ENCODE data around the gene KLHL21.

KLHL21 gene

GRCh38 chr1:6596886-6597776, 5.5 kb downstream of the KLHL21 start:
- no peak for TF ChIP-seq GATA2 (IDR thresholded peaks at IDR 0.05; ENCODE audit: low read depth, low read length)
- no peak for TF ChIP-seq GATA3 (IDR thresholded peaks at IDR 0.05; ENCODE audit: low read depth, low read length)

GRCh38 chr1:6596351-6596750, 6.3 kb downstream of the KLHL21 start:
- TF ChIP-seq GATA3 (IDR thresholded peaks at IDR 0.05; ENCODE audit: low read depth, low read length) (no peak), GATA2 (IDR thresholded peaks at IDR 0.05; ENCODE audit: low read depth, low read length) (no peak)

GRCh38 chr1:6594977-6595740, 7.5 kb downstream of the KLHL21 start:
- TF ChIP-seq GATA3 (IDR thresholded peaks at IDR 0.05; ENCODE audit: low read depth, low read length) = no peak
- no peak for TF ChIP-seq GATA2 (IDR thresholded peaks at IDR 0.05; ENCODE audit: low read depth, low read length)

- TF ChIP-seq GATA3 (IDR thresholded peaks at IDR 0.05; ENCODE audit: low read depth, low read length) (no peak), GATA2 (IDR thresholded peaks at IDR 0.05; ENCODE audit: low read depth, low read length) (no peak)
Measured at GRCh38 chr1:6593810-6594209, 8.9 kb downstream of the KLHL21 start.

GRCh38 chr1:6592865-6593593, 9.6 kb downstream of the KLHL21 start:
- TF ChIP-seq GATA3 (IDR thresholded peaks at IDR 0.05; ENCODE audit: low read depth, low read length) = no peak
- no peak for TF ChIP-seq GATA2 (IDR thresholded peaks at IDR 0.05; ENCODE audit: low read depth, low read length)

- TF ChIP-seq GATA2 (IDR thresholded peaks at IDR 0.05; ENCODE audit: low read depth, low read length) = no peak
- TF ChIP-seq GATA3 (IDR thresholded peaks at IDR 0.05; ENCODE audit: low read depth, low read length) = no peak
Measured at GRCh38 chr1:6592441-6592840, 10.2 kb downstream of the KLHL21 start.

- TF ChIP-seq GATA3 (IDR thresholded peaks at IDR 0.05; ENCODE audit: low read depth, low read length) (no peak), GATA2 (IDR thresholded peaks at IDR 0.05; ENCODE audit: low read depth, low read length) (no peak)
Measured at GRCh38 chr1:6591644-6592043, 11.0 kb downstream of the KLHL21 start.

- no peak for TF ChIP-seq GATA2 (IDR thresholded peaks at IDR 0.05; ENCODE audit: low read depth, low read length)
- no peak for TF ChIP-seq GATA3 (IDR thresholded peaks at IDR 0.05; ENCODE audit: low read depth, low read length)
Measured at GRCh38 chr1:6591222-6591621, 11.4 kb downstream of the KLHL21 start.

- TF ChIP-seq GATA3 (IDR thresholded peaks at IDR 0.05; ENCODE audit: low read depth, low read length) = no peak
- TF ChIP-seq GATA2 (IDR thresholded peaks at IDR 0.05; ENCODE audit: low read depth, low read length) = no peak
Measured at GRCh38 chr1:6590046-6590445, 12.6 kb downstream of the KLHL21 start.

- TF ChIP-seq GATA3 (IDR thresholded peaks at IDR 0.05; ENCODE audit: low read depth, low read length) = no peak
- no peak for TF ChIP-seq GATA2 (IDR thresholded peaks at IDR 0.05; ENCODE audit: low read depth, low read length)
Measured at GRCh38 chr1:6588893-6589520, 13.7 kb downstream of the KLHL21 start.

- TF ChIP-seq GATA3 (IDR thresholded peaks at IDR 0.05; ENCODE audit: low read depth, low read length) (no peak), GATA2 (IDR thresholded peaks at IDR 0.05; ENCODE audit: low read depth, low read length) (no peak)
Measured at GRCh38 chr1:6588128-6588892, 14.4 kb downstream of the KLHL21 start.

GRCh38 chr1:6587261-6588005, 15.2 kb downstream of the KLHL21 start:
- TF ChIP-seq GATA2 (IDR thresholded peaks at IDR 0.05; ENCODE audit: low read depth, low read length) (no peak), GATA3 (IDR thresholded peaks at IDR 0.05; ENCODE audit: low read depth, low read length) (no peak)
